ENCODE measurements around the gene MRPL3. TPM values are rescaled to one million over a fixed set of nuclear protein-coding genes. Genes with fewer than 3 reads are reported as not detected.

Gene MRPL3
- total RNA-seq, 1 donor from 2014 or later, result 157 TPM

DNA sequence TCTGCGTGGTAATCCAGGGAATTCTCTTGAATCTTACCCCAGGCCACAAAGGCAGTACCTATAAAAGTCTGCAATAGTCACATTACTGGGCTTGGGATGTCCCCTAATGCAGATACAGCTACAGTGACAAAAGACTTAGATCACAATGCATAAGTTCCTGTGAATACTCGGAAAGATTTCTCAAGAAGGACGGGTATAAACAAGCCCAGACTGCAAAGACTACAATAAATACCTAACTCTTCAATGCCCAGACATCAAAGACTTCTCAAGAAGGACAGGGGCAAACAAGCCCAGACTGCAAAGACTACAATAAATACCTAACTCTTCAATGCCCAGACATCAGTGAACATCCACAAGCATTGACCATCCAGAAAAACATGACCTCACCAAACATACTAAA, 70.3 kb downstream of the MRPL3 start:
- Mint-ChIP-seq H3K9me3 (no peaks in the 10 kb centered on the region), H3K4me3 (ENCODE audit: low read depth) (no peak overlapping the region), H3K27me3 (ENCODE audit: low read depth) (peaks cover 10% of the 10 kb centered on the region), H3K36me3 (ENCODE audit: low read depth) (no peaks in the 10 kb centered on the region), H3K4me1 (ENCODE audit: low read depth) (no peaks in the 10 kb centered on the region), H3K27ac (no peak overlapping the region)
- intact Hi-C loops (cut with micrococcal nuclease), result no loop called here
- DNase-seq (ENCODE audit: low spot score), result no peak

DNA sequence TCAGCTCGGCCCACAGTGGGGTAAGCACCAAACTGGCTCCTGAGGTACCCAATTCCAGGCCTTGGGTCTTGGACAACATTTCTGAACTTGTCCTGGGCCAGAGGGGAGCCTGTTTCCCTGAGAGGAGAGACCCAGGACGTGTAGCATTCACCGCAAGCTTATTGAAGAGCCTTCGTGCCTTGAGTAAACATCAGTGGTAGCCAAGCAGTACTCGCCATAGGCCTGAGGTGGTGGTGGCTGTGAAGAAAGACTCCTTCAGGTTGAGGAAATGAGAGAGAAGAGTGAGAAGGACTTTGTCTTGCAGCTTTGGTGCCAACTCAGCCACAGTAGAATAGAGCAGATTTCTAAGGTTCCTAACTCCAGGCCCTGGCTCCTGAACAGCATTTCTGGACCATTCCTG, 71.0 kb downstream of the MRPL3 start:
- no peak overlapping the region for H3K27ac Mint-ChIP-seq
- no peaks in the 10 kb centered on the region for H3K9me3 Mint-ChIP-seq
- no peaks in the 10 kb centered on the region for H3K36me3 Mint-ChIP-seq (ENCODE audit: low read depth)
- H3K4me3 Mint-ChIP-seq (ENCODE audit: low read depth), result no peak overlapping the region
- intact Hi-C loops (cut with micrococcal nuclease), result no loop called here
- H3K4me1 Mint-ChIP-seq (ENCODE audit: low read depth), result peaks cover 3% of the 10 kb centered on the region
- peaks cover 7% of the 10 kb centered on the region for H3K27me3 Mint-ChIP-seq (ENCODE audit: low read depth)
- no peak for DNase-seq (ENCODE audit: low spot score)

DNA sequence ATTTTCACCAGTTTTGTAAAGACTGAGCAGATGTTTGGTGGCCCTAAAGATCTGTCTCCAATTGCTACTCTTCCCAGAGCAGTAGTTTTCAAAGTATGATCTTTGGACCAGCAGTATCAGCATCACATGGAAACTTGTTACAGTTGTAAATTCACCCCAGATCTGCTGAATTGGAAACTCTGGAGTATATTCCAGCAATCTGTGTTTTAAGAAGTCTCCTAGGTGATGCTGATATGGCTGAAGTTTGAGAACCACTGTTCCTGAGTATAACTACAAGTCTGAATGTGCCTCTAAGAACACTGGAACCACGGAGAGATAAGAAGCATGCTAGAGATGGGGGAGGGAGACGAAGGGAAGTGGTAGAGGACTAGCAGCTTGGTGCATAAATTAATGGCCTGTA, 75.5 kb downstream of the MRPL3 start:
- no peaks in the 10 kb centered on the region for H3K36me3 Mint-ChIP-seq (ENCODE audit: low read depth)
- DNase-seq (ENCODE audit: low spot score), result no peak
- H3K9me3 Mint-ChIP-seq, result no peaks in the 10 kb centered on the region
- no peaks in the 10 kb centered on the region for H3K27me3 Mint-ChIP-seq (ENCODE audit: low read depth)
- intact Hi-C loops (cut with micrococcal nuclease), result no loop called here
- no peak overlapping the region for H3K27ac Mint-ChIP-seq
- no peak overlapping the region for H3K4me3 Mint-ChIP-seq (ENCODE audit: low read depth)
- peaks cover 3% of the 10 kb centered on the region for H3K4me1 Mint-ChIP-seq (ENCODE audit: low read depth)

DNA sequence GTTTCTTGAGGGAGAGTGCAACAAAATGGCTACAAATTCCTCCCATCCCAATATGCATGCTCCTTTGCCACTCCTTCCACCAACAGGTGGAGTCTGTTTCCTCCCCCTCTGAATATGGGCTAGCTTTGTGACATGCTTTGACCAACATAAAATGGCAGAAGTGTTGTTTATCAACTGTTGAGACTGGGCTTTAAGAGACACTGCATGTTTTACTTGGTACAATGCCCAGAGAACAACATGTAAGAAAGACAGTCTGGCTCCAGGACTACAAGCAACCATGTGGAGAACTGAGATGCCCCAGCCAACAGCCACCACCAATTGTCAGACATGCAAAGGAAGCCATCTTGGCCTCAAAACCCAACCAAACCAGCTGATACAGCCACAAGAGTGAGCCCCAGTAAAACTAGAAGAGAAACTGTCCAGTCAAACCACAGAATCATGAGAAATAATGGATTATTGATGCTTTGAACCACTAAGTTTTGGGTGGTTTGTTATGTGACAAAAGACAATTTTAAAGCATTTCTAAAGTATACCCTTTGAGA, 80.7 kb downstream of the MRPL3 start:
- peaks cover 3% of the 10 kb centered on the region for H3K27me3 Mint-ChIP-seq (ENCODE audit: low read depth)
- H3K4me3 Mint-ChIP-seq (ENCODE audit: low read depth), result no peak overlapping the region
- intact Hi-C loops (cut with micrococcal nuclease), result no loop called here
- no peaks in the 10 kb centered on the region for H3K9me3 Mint-ChIP-seq
- H3K4me1 Mint-ChIP-seq (ENCODE audit: low read depth), result no peaks in the 10 kb centered on the region
- H3K27ac Mint-ChIP-seq, result no peak overlapping the region
- DNase-seq (ENCODE audit: low spot score), result no peak
- no peaks in the 10 kb centered on the region for H3K36me3 Mint-ChIP-seq (ENCODE audit: low read depth)

DNA sequence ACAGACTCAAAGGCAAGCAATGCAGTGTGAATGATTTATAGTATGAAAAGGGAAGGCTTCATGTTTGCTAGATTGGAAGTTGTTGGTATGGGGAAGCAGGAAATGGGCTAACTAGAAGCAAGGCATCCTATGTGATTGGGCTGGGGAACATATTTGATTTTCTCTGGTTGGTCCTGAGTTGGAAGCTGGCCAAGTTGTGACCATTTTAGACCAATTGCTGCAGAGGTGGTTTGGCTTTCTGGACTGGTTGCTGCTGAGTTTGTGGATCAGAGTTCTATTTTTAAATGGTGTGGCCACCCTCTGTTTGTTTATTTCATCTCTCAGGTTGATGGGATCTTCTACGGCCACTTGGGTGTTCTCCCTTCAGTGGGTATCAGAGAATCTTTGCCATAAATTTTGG, 81.5 kb downstream of the MRPL3 start:
- Mint-ChIP-seq H3K36me3 (ENCODE audit: low read depth) (no peaks in the 10 kb centered on the region), H3K27ac (no peak overlapping the region), H3K9me3 (no peaks in the 10 kb centered on the region), H3K4me1 (ENCODE audit: low read depth) (no peaks in the 10 kb centered on the region), H3K27me3 (ENCODE audit: low read depth) (peaks cover 3% of the 10 kb centered on the region), H3K4me3 (ENCODE audit: low read depth) (no peak overlapping the region)
- intact Hi-C loops (cut with micrococcal nuclease), result no loop called here
- DNase-seq (ENCODE audit: low spot score), result no peak

DNA sequence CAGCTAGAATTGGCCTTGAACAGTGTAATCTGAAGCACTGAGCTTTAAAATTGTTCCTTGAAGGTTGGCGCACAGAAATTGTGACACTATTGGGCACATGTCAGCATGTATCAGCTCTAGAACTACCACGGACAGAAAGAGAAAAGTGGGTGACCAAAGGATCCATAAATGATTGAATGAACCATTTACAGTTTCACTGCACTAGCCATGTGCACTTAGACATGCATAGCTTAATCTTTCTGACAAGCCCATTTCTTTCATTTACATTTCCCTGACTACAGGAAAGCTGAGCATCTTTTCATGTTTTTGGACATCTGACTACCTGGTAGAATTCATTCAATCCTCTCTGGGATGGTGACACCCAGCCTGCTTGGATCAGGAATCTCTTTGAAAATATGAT, 85.0 kb downstream of the MRPL3 start:
- H3K27me3 Mint-ChIP-seq (ENCODE audit: low read depth), result peaks cover 7% of the 10 kb centered on the region
- intact Hi-C loops (cut with micrococcal nuclease), result no loop called here

More for the DNA sequence above, 85.0 kb downstream of the MRPL3 start:
- H3K9me3 Mint-ChIP-seq, result peaks cover 6% of the 10 kb centered on the region
- no peaks in the 10 kb centered on the region for H3K36me3 Mint-ChIP-seq (ENCODE audit: low read depth)
- DNase-seq (ENCODE audit: low spot score), result no peak
- no peak overlapping the region for H3K27ac Mint-ChIP-seq
- peaks cover 5% of the 10 kb centered on the region for H3K4me1 Mint-ChIP-seq (ENCODE audit: low read depth)
- no peak overlapping the region for H3K4me3 Mint-ChIP-seq (ENCODE audit: low read depth)

Other genes starting within 250 kb of the MRPL3 start
- 10.2 TPM in 2 replicates for gene NUDT16, start 121.2 kb downstream of the MRPL3 start, total RNA-seq

Data from activated T-helper 2 cell treated with anti-CD3 and anti-CD28 coated beads, Interferon-gamma antibody, Interleukin-2, Interleukin-4, amounts not matched to agents 10 μg/mL and 5 μg/mL and 100 μg/mL, durations not matched to agents 14 hours and 24 hours and 36 hours (primary cell).